GM19467 (cell line): ENCODE results near the gene IGFLR1.
A peak's percentile ranks its signal among the peaks of the same experiment; 100 is the strongest.
"Not testable (repeated sequence)": the region's sequence is repeated elsewhere in the genome, so short reads cannot be mapped to it uniquely, and the experiment has no call there.

Experiments
- ATAC-seq: cut with Tn5 transposase; IDR thresholded peaks from one replicate; pipeline ENCODE4 v1.9.1; 2021; ENCODE audit warnings: mild to moderate bottlenecking, moderate library complexity; ENCODE audit not compliant: unreplicated experiment

The IGFLR1 gene

GRCh38 chr19:35712567-35713505 is 29.4 kb downstream of the IGFLR1 start:
- no peak for ATAC-seq

- peak; percentile 37 for ATAC-seq
These were observed 31.2 kb downstream of the IGFLR1 start for GRCh38 chr19:35710784-35711723.

- ATAC-seq = no peak
These were observed 33.9 kb downstream of the IGFLR1 start for GRCh38 chr19:35708391-35708790.

GRCh38 chr19:35704218-35704617 is 38.0 kb downstream of the IGFLR1 start, which contains the start of gene ZBTB32:
Gene ZBTB32, plus strand, starts transcription at chr19:35704558. Its CDS starts 10,069 bp downstream, at chr19:35714627.
- ATAC-seq = no peak

- no peak for ATAC-seq
These were observed 38.9 kb downstream of the IGFLR1 start for GRCh38 chr19:35703343-35703742.

- ATAC-seq = peak; percentile 89
These were observed 39.8 kb downstream of the IGFLR1 start for GRCh38 chr19:35702223-35703012.

GRCh38 chr19:35696835-35697234 is 45.4 kb downstream of the IGFLR1 start:
- no peak for ATAC-seq

GRCh38 chr19:35695895-35696422 is 46.3 kb downstream of the IGFLR1 start:
- ATAC-seq = no peak

- ATAC-seq = peak; percentile 85
These were observed 48.2 kb downstream of the IGFLR1 start for GRCh38 chr19:35693835-35694599.

- ATAC-seq = no peak
These were observed 48.8 kb downstream of the IGFLR1 start for GRCh38 chr19:35693422-35693821.

- ATAC-seq = no peak
These were observed 50.2 kb downstream of the IGFLR1 start for GRCh38 chr19:35692010-35692409.

- ATAC-seq = not testable (repeated sequence)
These were observed 51.1 kb downstream of the IGFLR1 start for GRCh38 chr19:35691106-35691505.

- no peak for ATAC-seq
These were observed 52.4 kb downstream of the IGFLR1 start for GRCh38 chr19:35689836-35690235.
